Ramos (cell line): Measurements from ENCODE around the gene GRIN1.

Experiments
- in situ Hi-C: fragments of 300-500 bp; cut with MboI; formaldehyde crosslinking; loops from one replicate; pipeline ENCODE4 v1.14.3; 2022; ENCODE audit warnings: low sequenced_read_pairs; ENCODE audit not compliant: unreplicated experiment

The GRIN1 gene

GRCh38 chr9:137173796-137174664 is 35.1 kb downstream of the GRIN1 start:
- in situ Hi-C loops: no loop called here

- in situ Hi-C loops: no loop called here
Measured at GRCh38 chr9:137174722-137175293, 35.9 kb downstream of the GRIN1 start.

GRCh38 chr9:137175345-137175961 is 36.5 kb downstream of the GRIN1 start:
- in situ Hi-C loops: no loop called here

GRCh38 chr9:137176302-137177182 is 37.6 kb downstream of the GRIN1 start:
- in situ Hi-C loops: no loop called here

- in situ Hi-C loops: no loop called here
Measured at GRCh38 chr9:137178201-137178938, 39.4 kb downstream of the GRIN1 start.

- in situ Hi-C loops: no loop called here
Measured at GRCh38 chr9:137178939-137179630, 40.1 kb downstream of the GRIN1 start.

GRCh38 chr9:137179761-137180160 is 40.8 kb downstream of the GRIN1 start:
- in situ Hi-C loops: no loop called here

- in situ Hi-C loops: no loop called here
Measured at GRCh38 chr9:137180491-137180890, 41.5 kb downstream of the GRIN1 start.

GRCh38 chr9:137181680-137182079 is 42.7 kb downstream of the GRIN1 start:
- in situ Hi-C loops: no loop called here

GRCh38 chr9:137182836-137183235 is 43.9 kb downstream of the GRIN1 start:
- in situ Hi-C loops: no loop called here

GRCh38 chr9:137183980-137184595 is 45.1 kb downstream of the GRIN1 start:
- in situ Hi-C loops: no loop called here

GRCh38 chr9:137184881-137185660 is 46.1 kb downstream of the GRIN1 start:
- in situ Hi-C loops: no loop called here

GRCh38 chr9:137185921-137186320 is 47.0 kb downstream of the GRIN1 start:
- in situ Hi-C loops: no loop called here

- in situ Hi-C loops: no loop called here
Measured at GRCh38 chr9:137186385-137186784, 47.4 kb downstream of the GRIN1 start.

- in situ Hi-C loops: no loop called here
Measured at GRCh38 chr9:137187386-137187785, 48.4 kb downstream of the GRIN1 start.

GRCh38 chr9:137188086-137188489 is 49.1 kb downstream of the GRIN1 start:
- in situ Hi-C loops: no loop called here

- in situ Hi-C loops: no loop called here
Measured at GRCh38 chr9:137188490-137189296, 49.7 kb downstream of the GRIN1 start, which contains the start of the genes ANAPC2 and SSNA1. Gene ANAPC2 (minus strand): TSS chr9:137188560. CDS start chr9:137188532, 28 bp downstream. Gene SSNA1 (plus strand): TSS chr9:137188676. CDS start chr9:137188727, 51 bp downstream.
